Lung (tissue), 12 donors: ENCODE results near the gene PCDHGA5. TPM values are rescaled to one million over a fixed set of nuclear protein-coding genes. Genes with fewer than 3 reads are reported as not detected.
A peak's percentile ranks its signal among the peaks of the same experiment; 100 is the strongest.
"Not testable (repeated sequence)": the region's sequence is repeated elsewhere in the genome, so short reads cannot be mapped to it uniquely, and the experiment has no call there.

Source experiments
- ATAC-seq: fragments of 200-7000 bp; cut with Tn5 transposase; one replicate; pipeline ENCODE4 v1.9.1; 2020; ENCODE audit warnings: moderate number of reproducible peaks; ENCODE audit not compliant: insufficient read depth, low FRiP score
- DNase-seq, 3 donors: peaks; one replicate each; pipeline ENCODE4 v3.0.0-alpha.2; 2013 to 2017
- H3K27ac ChIP-seq, 2 donors: one replicate each; pipeline ENCODE4 v1.5.1; 2013; ENCODE audit warnings: mild to moderate bottlenecking in 2 of 2, moderate library complexity in 2 of 2, control low read depth in 1 of 2, inconsistent platforms in 1 of 2, low read depth in 1 of 2, low read length in 1 of 2
- H3K27me3 ChIP-seq, 3 donors: one replicate each; pipeline ENCODE4 v1.5.1; 2013; ENCODE audit warnings: low read length in 2 of 3; ENCODE audit not compliant: control insufficient read depth in 3 of 3, insufficient read depth in 3 of 3
- H3K36me3 ChIP-seq, 4 donors: one replicate each; pipeline ENCODE4 v1.5.1; 2013; ENCODE audit warnings: low read length in 4 of 4, mild to moderate bottlenecking in 1 of 4, moderate library complexity in 1 of 4; ENCODE audit not compliant: control insufficient read depth in 4 of 4, insufficient read depth in 4 of 4
- H3K4me1 ChIP-seq, 5 donors: one replicate each; pipeline ENCODE4 v1.5.1; 2013; ENCODE audit warnings: low read length in 5 of 5, mild to moderate bottlenecking in 2 of 5, moderate library complexity in 1 of 5; ENCODE audit not compliant: control insufficient read depth in 5 of 5, insufficient read depth in 5 of 5
- H3K4me3 ChIP-seq: one replicate; pipeline ENCODE4 v1.5.1; 2013; ENCODE audit warnings: mild to moderate bottlenecking, control low read depth, moderate library complexity
- H3K9ac ChIP-seq, 2 donors: one replicate each; pipeline ENCODE4 v1.5.1; 2013; ENCODE audit warnings: low read length in 2 of 2, control low read depth in 1 of 2; ENCODE audit not compliant: insufficient read depth in 1 of 2
- H3K9me3 ChIP-seq, 4 donors: one replicate each; pipeline ENCODE4 v1.5.1; 2013; ENCODE audit warnings: low read length in 3 of 4, mild to moderate bottlenecking in 1 of 4, moderate library complexity in 1 of 4; ENCODE audit not compliant: control insufficient read depth in 4 of 4, insufficient read depth in 3 of 4
- WGBS, 2 donors: extraction: QIAGEN DNeasy Blood & Tissue Kit; methylation state at CpG; one replicate each; pipeline ENCODE4 v1.1.7; 2013; 5-methylcytosine and 5-hydroxymethylcytosine counted together
- polyA plus RNA-seq, 2 donors: library from polyadenylated mRNA; stranded (reverse); fragments of 200-250 nt; gene quantifications; one replicate each; pipeline ENCODE4 v1.2.1, GENCODE V29; 2013
- total RNA-seq, 2 donors: library from RNA; depleted of rRNA in 1 of 2; stranded (reverse); fragments of >200 nt in 1 of 2; gene quantifications; one replicate each; pipeline ENCODE4 v1.2.1, GENCODE V29; 2014 to 2021
- TF ChIP-seq, protein P1 (sequence below): IDR thresholded peaks from 2 replicates; pipeline ENCODE4 v1.5.1; 2012; ENCODE audit warnings: mild to moderate bottlenecking; ENCODE audit errors: control extremely low read depth, extremely low read depth
- donor health status: control.
- donor health status: control.
- donor health status: Bipolar disorder and iron deficiency.
- donor health status: healthy.
- donor health status: DM: yes; HTN: yes; CAD: no.

The PCDHGA5 gene
- total and polyA plus RNA-seq, 4 donors = 0.31 to 9.3 (median 1.6) TPM

DNA sequence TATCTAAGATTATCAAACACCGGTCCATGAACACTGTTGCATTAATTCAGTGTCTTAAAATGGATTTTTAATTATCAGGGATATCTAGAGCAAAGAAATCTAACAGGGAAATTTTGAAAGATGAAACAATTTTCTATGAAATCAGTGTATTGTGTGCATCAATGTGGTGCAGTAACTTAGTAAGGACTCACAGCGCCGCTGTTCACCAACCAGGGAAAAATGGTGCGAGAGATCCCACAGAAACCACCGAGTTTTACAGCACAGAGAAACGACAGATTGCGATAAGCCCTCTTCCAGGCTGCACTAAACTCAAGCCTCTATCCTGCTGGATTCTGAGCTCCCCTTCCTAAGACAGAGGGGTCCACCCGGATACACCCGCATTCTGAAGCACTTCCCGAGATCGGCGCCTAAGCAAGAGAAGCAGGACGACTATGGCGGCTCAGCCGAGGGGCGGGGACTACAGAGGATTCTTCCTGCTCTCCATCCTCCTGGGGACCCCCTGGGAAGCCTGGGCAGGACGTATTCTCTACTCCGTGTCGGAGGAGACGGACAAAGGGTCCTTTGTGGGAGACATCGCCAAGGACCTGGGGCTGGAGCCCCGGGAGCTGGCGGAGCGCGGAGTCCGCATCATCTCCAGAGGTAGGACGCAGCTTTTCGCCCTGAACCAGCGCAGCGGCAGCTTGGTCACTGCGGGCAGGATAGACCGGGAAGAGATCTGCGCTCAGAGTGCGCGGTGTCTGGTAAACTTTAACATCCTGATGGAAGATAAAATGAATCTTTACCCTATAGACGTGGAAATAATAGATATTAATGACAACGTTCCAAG is 18.7 kb downstream of the PCDHGA5 start, which contains the start of gene PCDHGA7:
Gene PCDHGA7 (plus strand): TSS at position 274 of the 826 bp plus-strand sequence. CDS start 158 bp downstream, at position 432.
- H3K9ac ChIP-seq = no peak within 1 kb of the TSS
- H3K4me1 ChIP-seq = no peaks in the 10 kb centered on the region
- peaks cover 0 to 5% (median 0%) of the 10 kb centered on the region in 3 donors for H3K27me3 ChIP-seq
- ATAC-seq = no peak
- H3K36me3 ChIP-seq = no peaks in the 10 kb centered on the region
- no peak within 1 kb of the TSS for H3K4me3 ChIP-seq
- no peak within 1 kb of the TSS for H3K27ac ChIP-seq
- H3K9me3 ChIP-seq = peaks cover 8 to 40% (median 23%) of the 10 kb centered on the region in 4 donors
- TF ChIP-seq, protein P1, sequence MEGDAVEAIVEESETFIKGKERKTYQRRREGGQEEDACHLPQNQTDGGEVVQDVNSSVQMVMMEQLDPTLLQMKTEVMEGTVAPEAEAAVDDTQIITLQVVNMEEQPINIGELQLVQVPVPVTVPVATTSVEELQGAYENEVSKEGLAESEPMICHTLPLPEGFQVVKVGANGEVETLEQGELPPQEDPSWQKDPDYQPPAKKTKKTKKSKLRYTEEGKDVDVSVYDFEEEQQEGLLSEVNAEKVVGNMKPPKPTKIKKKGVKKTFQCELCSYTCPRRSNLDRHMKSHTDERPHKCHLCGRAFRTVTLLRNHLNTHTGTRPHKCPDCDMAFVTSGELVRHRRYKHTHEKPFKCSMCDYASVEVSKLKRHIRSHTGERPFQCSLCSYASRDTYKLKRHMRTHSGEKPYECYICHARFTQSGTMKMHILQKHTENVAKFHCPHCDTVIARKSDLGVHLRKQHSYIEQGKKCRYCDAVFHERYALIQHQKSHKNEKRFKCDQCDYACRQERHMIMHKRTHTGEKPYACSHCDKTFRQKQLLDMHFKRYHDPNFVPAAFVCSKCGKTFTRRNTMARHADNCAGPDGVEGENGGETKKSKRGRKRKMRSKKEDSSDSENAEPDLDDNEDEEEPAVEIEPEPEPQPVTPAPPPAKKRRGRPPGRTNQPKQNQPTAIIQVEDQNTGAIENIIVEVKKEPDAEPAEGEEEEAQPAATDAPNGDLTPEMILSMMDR = no peak
- 14 to 15% methylated on average over 37 of the region's 37 CpGs for WGBS, 2 donors
- peak in 1 of 3 donors; percentile 6 for DNase-seq

DNA sequence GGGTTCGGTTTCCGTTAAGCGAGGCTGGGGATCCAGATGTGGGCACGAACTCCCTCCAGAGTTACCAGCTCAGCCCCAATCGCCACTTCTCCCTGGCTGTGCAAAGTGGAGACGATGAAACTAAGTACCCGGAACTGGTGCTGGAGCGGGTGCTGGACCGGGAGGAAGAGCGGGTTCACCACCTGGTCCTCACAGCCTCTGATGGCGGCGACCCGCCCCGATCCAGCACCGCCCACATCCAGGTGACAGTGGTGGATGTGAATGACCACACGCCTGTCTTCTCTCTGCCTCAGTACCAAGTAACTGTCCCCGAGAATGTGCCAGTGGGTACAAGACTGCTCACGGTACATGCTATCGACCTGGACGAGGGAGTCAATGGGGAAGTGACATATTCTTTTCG is 19.4 kb downstream of the PCDHGA5 start:
- Histone ChIP-seq H3K9ac (no peak overlapping the region), H3K4me1 (no peaks in the 10 kb centered on the region), H3K36me3 (peaks cover 0 to 3% (median 0%) of the 10 kb centered on the region in 4 donors), H3K4me3 (no peak overlapping the region), H3K9me3 (peaks cover 8 to 39% (median 23%) of the 10 kb centered on the region in 4 donors), H3K27ac (no peak overlapping the region), H3K27me3 (peaks cover 0 to 5% (median 0%) of the 10 kb centered on the region in 3 donors)
- WGBS, 2 donors = 30 to 37% methylated on average over 21 of the region's 21 CpGs
- TF ChIP-seq, protein P1 = no peak
- no peak for ATAC-seq
- DNase-seq = no peak

DNA sequence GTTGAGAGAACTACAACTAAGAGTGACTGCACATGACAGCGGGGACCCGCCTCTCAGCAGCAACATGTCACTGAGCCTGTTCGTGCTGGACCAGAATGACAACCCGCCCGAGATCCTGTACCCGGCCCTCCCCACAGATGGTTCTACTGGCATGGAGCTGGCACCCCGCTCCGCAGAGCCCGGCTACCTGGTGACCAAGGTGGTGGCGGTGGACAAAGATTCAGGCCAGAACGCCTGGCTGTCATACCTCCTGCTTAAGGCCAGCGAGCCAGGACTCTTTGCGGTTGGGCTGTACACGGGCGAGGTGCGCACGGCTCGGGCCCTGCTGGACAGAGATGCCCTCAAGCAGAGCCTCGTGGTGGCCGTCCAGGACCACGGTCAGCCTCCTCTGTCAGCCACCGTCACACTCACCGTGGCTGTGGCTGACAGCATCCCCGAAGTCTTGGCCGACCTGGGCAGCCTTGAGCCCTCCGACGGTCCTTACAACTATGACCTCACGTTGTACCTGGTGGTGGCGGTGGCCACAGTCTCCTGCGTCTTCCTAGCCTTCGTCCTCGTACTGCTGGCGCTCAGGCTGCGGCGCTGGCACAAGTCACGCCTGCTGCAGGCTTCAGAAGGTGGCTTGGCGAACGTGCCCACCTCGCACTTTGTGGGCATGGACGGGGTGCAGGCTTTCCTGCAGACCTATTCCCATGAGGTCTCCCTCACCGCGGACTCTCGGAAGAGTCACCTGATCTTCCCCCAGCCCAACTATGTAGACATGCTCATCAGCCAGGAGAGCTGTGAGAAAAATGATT is 20.7 kb downstream of the PCDHGA5 start:
- Histone ChIP-seq H3K9ac (no peak overlapping the region), H3K9me3 (peaks cover 6 to 44% (median 31%) of the 10 kb centered on the region in 4 donors), H3K4me3 (no peak overlapping the region), H3K36me3 (peaks cover 0 to 4% (median 0%) of the 10 kb centered on the region in 4 donors), H3K27me3 (peaks cover 0 to 5% (median 0%) of the 10 kb centered on the region in 3 donors), H3K4me1 (no peaks in the 10 kb centered on the region), H3K27ac (no peak overlapping the region)
- TF ChIP-seq, protein P1 = no peak
- WGBS, 2 donors = 46 to 57% methylated on average over 42 to 43 of the region's 43 CpGs
- DNase-seq (no peak), ATAC-seq (no peak)

DNA sequence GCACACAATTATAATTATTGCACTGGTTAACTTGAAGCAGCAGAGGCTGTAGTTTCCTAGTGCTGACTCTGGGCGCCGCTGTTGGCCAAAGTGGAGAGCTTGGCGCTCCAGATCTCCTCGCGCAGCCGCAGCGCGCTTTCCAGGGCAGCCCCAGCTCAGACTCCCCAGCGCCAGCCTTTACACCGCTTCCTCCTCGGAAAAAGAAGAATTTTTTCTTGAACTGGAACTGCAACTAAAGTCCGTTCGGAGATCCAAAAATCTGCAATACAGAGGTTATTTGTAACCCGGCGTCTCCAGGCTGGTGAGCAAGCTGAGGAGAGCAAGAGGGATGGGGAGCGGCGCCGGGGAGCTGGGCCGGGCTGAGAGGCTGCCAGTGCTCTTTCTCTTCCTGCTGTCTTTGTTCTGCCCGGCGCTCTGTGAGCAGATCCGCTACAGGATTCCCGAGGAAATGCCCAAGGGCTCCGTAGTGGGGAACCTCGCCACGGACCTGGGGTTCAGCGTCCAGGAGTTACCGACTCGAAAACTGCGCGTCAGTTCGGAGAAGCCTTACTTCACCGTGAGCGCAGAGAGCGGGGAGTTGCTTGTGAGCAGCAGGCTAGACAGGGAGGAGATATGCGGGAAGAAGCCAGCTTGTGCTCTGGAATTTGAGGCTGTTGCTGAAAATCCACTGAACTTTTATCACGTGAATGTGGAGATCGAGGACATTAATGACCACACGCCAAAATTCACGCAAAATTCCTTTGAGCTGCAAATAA is 23.8 kb downstream of the PCDHGA5 start, which contains the start of gene PCDHGB4:
Gene PCDHGB4 (plus strand): TSS at position 142 of the 755 bp plus-strand sequence. CDS start 187 bp downstream, at position 329.
- H3K27me3 ChIP-seq, H3K4me1 ChIP-seq, H3K27ac ChIP-seq, H3K9ac ChIP-seq, H3K4me3 ChIP-seq, H3K36me3 ChIP-seq: not testable (repeated sequence)
- WGBS, 2 donors = 13 to 14% methylated on average over 17 to 22 of the region's 40 CpGs
- peak in 2 of 3 donors; percentile 17 to 19 for DNase-seq
- peaks cover 3 to 48% (median 26%) of the 10 kb centered on the region in 4 donors for H3K9me3 ChIP-seq
- ATAC-seq = peak; percentile 62
